Right cardiac atrium (tissue), 5 donors: ENCODE measurements around the gene HCN2. TPM values are rescaled to one million over a fixed set of nuclear protein-coding genes. Genes with fewer than 3 reads are reported as not detected.

ENCODE experiments used
- ATAC-seq, 2 donors: fragments of 200-7000 bp; cut with Tn5 transposase; one replicate each; pipeline versions ENCODE4 v1.8.0 to v1.9.1; 2020; ENCODE audit warnings: moderate library complexity in 2 of 2, mild to moderate bottlenecking in 1 of 2
- DNase-seq, 3 donors: peaks; one replicate each; pipeline ENCODE4 v3.0.0-alpha.2; 2020
- H3K27ac ChIP-seq: one replicate; pipeline ENCODE4 v1.5.1; 2013; ENCODE audit warnings: mild to moderate bottlenecking, low read length, control low read depth, moderate library complexity
- H3K27me3 ChIP-seq: one replicate; pipeline ENCODE4 v1.6.1; 2013; ENCODE audit not compliant: control insufficient read depth, insufficient read depth
- H3K4me1 ChIP-seq: one replicate; pipeline ENCODE4 v1.6.1; 2013; ENCODE audit warnings: low read length; ENCODE audit not compliant: control insufficient read depth, insufficient read depth
- H3K4me3 ChIP-seq: one replicate; pipeline ENCODE4 v1.5.1; 2013; ENCODE audit warnings: low read length, control low read depth
- H3K9me3 ChIP-seq: one replicate; pipeline ENCODE4 v1.6.1; 2013; ENCODE audit warnings: low read length; ENCODE audit not compliant: control insufficient read depth
- WGBS: extraction: QIAGEN DNeasy Blood & Tissue Kit; methylation state at CpG from one replicate; pipeline ENCODE4 v1.1.7; 2013; 5-methylcytosine and 5-hydroxymethylcytosine counted together
- intact Hi-C, 4 donors: fragments of 100-400 bp; cut with DNase I; formaldehyde crosslinking; loops; one replicate each; pipeline versions ENCODE4 v1.11.0 to v1.14.0; 2022 to 2023
- polyA plus RNA-seq: library from polyadenylated mRNA; stranded (reverse); fragments of 200-250 nt; gene quantifications from one replicate; pipeline ENCODE4 v1.2.3, GENCODE V29; 2013
- total RNA-seq, 4 donors: library from RNA; stranded (reverse); fragmentation: NEBNext Ultra II Directional; extraction: Animal tissue kit (Norgen Biotek cat#: 25700); gene quantifications; one replicate each; pipeline ENCODE4 v1.2.1, GENCODE V29; 2021
- donor health status: healthy with polysubstance abuse.
- donor health status: DM: no; HTN: yes; CAD: no.
- donor health status: DM: no; HTN: no; CAD: no.
- donor health status: DM: no; HTN: yes; CAD: no; lungs with severe emphysema.
- donor health status: DM: yes; HTN: yes; CAD: no.

Gene HCN2
- total and polyA plus RNA-seq, 5 donors = 15.8 to 24.7 (median 20.3) TPM

DNA sequence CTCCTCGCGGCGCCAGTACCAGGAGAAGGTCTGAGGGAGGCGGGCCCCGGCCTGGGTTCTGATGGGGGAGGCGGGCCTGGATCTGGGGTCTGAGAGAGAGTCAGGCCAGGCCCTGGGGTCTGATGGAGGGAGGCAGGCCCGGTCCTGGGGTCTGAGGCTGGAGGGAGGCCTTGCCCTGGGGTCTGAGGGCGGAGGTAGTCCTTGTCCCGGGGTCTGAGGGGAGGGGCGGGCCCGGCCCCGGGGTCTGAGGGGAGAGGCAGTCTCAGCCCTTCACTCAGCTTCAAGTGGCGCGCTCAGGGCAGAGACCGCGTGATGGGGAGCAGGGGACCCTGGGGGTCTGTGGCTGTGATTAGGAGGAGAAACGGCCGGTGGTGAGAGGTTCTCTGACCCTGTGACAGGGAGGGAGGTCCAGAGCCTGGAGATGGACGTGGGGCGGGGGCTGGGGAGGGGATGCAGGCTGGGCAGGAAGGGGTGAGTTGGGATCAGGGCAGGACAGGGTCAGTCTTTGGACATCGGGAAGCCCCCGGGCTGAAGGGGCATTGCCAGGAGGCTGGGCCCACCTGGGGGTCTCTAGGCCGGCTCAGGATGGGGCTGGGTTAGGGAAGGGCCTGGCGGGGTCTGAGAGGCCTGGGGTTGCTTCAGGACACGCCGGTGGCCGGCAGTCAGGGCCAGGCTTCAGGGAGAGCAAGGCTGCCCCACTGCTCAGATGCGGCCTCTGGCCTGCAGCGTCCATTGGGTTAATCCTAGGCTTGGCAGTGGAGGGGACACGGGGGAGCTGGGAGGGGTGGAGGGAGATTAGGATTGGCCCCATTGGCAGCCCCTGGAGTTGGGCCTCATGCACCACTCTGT lies 18.7 kb downstream of the HCN2 start:
- intact Hi-C loops = no loop called here
- 78% methylated on average over 30 of the region's 30 CpGs for WGBS
- Histone ChIP-seq H3K4me1 (no peaks in the 10 kb centered on the region), H3K4me3 (no peak overlapping the region), H3K27ac (no peak overlapping the region), H3K9me3 (no peaks in the 10 kb centered on the region), H3K27me3 (no peaks in the 10 kb centered on the region)
- peak; percentile 14 to 34 for ATAC-seq
- DNase-seq = no peak

DNA sequence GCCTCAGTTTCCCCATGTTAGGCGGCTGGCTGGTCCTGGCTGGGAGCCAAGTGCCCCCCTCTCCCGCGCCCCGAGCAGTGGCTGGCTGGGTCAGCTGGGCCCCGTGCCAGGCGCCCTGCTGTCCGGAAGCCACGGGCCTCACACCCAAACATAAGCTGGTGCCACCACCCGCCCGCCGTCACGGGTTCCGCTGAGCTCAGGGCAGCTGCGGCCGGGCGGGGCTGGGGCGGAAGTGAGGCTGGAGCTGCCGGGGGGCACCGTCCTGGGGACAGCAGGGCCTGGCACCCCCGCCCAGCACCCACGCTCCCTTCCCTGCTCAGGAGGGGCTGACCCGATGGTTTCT lies 19.3 kb downstream of the HCN2 start:
- 55% methylated on average over 22 of the region's 22 CpGs for WGBS
- peak; percentile 61 to 72 for ATAC-seq
- Histone ChIP-seq H3K27ac (no peak overlapping the region), H3K4me1 (no peaks in the 10 kb centered on the region), H3K4me3 (no peak overlapping the region), H3K27me3 (no peaks in the 10 kb centered on the region), H3K9me3 (no peaks in the 10 kb centered on the region)
- intact Hi-C loops = no loop called here
- peak; percentile 57 to 89 (median 87) for DNase-seq

DNA sequence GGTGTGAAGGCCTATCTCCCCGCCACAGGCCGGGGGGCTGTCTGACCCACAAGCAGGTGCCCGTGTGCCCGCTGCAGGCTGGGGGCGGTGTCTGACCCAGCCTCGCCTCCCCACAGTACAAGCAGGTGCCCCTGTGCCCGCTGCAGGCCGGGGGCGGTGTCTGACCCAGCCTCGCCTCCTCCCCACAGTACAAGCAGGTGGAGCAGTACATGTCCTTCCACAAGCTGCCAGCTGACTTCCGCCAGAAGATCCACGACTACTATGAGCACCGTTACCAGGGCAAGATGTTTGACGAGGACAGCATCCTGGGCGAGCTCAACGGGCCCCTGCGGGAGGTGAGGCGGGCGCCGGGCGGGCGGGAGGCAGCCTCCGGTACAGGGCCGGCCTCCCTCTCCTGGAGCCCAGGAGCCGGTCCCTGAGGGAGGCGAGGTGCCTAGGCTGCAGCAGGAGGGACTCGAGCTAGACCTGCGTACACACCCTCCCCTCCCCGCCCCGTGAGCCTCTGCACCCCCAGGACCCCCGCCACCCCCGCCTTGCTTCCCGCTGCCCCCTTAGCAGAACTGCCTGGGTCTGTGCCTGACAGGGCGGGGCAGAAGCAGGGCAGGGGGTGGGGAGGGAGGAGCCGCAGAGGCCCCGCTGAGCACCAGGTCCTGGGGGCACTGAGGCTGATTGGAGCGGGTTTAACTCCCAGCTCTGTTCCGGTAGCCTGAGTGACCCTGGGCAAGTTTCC lies 20.6 kb downstream of the HCN2 start:
- 59% methylated on average over 38 of the region's 38 CpGs for WGBS
- H3K27me3 ChIP-seq = no peaks in the 10 kb centered on the region
- peak in 1 of 2 donors; percentile 52 for ATAC-seq
- H3K4me1 ChIP-seq = no peaks in the 10 kb centered on the region
- H3K27ac ChIP-seq = no peak overlapping the region
- no peaks in the 10 kb centered on the region for H3K9me3 ChIP-seq
- intact Hi-C loops = no loop called here
- DNase-seq = no peak
- H3K4me3 ChIP-seq = no peak overlapping the region

DNA sequence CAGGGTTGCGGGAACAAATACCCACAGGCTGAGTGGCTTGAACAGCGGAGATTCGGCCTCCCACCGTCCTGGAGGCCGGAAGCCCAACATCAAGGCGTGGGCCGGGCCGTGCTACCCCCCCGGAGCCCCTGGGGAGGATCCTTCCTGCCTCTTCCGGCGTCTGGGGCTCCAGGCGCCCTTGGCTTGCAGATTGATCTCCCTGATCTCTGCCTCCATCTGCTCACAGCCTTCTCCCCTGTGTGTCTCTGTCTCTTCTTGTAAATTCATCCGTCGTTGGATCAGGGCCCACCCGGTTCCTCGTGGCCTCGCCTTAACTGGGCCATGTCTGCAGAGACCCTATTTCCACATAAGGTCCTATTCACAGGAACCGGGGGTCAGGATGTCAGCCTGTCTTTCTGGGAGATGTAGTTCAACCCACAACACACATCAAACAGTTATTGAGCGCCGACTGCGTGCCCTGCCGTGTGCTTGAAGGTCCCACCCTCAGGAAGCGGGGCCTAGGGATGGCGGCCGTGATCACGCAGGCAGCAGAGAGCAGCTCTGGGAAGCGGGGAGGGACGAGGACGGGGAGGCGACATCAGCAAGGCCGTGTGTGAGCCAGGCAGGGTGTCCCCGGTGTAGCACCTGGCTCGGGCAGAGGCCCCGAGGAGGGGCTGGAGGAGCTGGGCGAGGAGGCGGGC lies 21.3 kb downstream of the HCN2 start:
- Histone ChIP-seq H3K9me3 (no peaks in the 10 kb centered on the region), H3K4me3 (no peak overlapping the region), H3K27ac (no peak overlapping the region), H3K4me1 (no peaks in the 10 kb centered on the region), H3K27me3 (no peaks in the 10 kb centered on the region)
- intact Hi-C loops = no loop called here
- DNase-seq (peak; percentile 47 to 84 (median 82)), ATAC-seq (peak; percentile 29 to 47)
- WGBS = 35% methylated on average over 36 of the region's 36 CpGs

DNA sequence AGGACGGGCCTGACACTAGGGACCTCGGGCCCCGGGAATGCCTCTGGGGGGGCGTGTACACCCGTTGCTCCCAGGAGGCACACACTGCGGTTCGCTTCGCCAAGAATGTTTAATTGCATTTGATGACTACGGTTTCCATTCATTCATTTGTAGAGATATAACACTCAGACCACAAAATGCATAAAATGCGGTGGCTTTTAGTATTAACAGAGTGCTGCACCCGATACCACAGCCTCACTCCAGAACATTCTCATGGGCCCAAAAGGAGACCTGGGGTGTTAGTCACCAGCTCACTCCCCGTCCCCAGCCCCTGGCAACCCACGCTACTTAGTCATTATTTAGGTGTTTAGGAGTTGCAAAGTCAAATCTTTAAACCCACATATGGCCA lies 21.8 kb downstream of the HCN2 start:
- DNase-seq (no peak), ATAC-seq (no peak)
- Histone ChIP-seq H3K9me3 (no peaks in the 10 kb centered on the region), H3K27me3 (no peaks in the 10 kb centered on the region), H3K4me3 (no peak overlapping the region), H3K4me1 (no peaks in the 10 kb centered on the region), H3K27ac (no peak overlapping the region)
- intact Hi-C loops = no loop called here
- 55% methylated on average over 13 of the region's 13 CpGs for WGBS

DNA sequence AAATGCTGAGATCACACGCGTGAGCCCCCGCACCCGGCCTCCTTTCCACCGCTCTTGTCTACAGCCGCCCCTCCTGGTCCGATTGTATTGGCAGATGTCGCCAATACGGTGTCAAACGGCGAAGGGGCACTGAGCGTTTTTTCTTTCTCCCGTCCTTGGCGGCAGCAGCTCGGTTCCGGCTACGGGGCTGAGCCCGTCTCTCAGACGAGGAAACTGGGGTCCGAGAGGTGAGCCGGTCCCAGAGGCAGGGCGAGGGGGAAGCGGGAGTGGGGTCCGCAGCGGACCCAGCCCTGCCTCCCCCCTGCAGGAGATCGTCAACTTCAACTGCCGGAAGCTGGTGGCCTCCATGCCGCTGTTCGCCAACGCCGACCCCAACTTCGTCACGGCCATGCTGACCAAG lies 23.3 kb downstream of the HCN2 start:
- Histone ChIP-seq H3K9me3 (no peaks in the 10 kb centered on the region), H3K27ac (no peak overlapping the region), H3K4me3 (no peak overlapping the region), H3K27me3 (no peaks in the 10 kb centered on the region), H3K4me1 (no peaks in the 10 kb centered on the region)
- intact Hi-C loops = no loop called here
- no peak for ATAC-seq
- DNase-seq = no peak
- 85% methylated on average over 33 of the region's 33 CpGs for WGBS

DNA sequence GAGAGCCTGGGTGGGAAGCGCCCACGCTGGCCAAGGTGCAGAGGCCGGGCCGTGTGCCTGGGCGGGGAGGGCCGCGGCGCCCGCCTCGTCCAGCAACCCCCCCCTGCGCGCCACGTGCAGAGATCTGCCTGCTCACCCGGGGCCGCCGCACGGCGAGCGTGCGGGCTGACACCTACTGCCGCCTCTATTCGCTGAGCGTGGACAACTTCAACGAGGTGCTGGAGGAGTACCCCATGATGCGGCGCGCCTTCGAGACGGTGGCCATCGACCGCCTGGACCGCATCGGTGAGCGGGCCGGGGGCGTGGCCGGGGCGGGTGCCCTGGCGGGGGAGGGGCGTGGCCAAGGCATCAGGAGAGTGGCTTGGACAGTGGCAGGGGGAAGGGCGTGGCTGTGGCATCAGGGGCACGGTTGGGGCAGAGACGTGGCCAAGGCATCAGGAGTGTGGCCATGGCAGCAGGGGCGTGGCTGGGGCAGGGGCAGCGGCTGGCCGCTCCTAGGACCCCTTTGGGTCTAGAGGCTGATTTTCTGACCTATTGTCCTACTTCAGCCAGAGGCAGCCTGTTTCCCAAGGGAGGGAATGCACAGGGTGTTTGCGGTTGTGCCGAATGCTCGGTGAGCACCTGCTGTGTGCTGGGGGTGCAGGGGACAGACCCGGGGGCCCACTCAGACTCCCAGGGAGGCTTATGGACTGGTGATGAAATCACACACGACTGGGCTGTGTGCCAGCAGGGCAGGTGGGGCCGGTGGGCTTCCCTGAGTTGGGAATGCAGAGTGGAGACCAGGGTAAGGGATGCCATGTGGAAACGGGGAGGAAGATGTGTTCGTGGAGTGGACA lies 24.3 kb downstream of the HCN2 start:
- Histone ChIP-seq H3K4me3 (no peak overlapping the region), H3K4me1 (no peaks in the 10 kb centered on the region), H3K27ac (no peak overlapping the region), H3K9me3 (no peaks in the 10 kb centered on the region), H3K27me3 (no peaks in the 10 kb centered on the region)
- DNase-seq = no peak
- 85% methylated on average over 54 of the region's 54 CpGs for WGBS
- no peak for ATAC-seq
- intact Hi-C loops = no loop called here

DNA sequence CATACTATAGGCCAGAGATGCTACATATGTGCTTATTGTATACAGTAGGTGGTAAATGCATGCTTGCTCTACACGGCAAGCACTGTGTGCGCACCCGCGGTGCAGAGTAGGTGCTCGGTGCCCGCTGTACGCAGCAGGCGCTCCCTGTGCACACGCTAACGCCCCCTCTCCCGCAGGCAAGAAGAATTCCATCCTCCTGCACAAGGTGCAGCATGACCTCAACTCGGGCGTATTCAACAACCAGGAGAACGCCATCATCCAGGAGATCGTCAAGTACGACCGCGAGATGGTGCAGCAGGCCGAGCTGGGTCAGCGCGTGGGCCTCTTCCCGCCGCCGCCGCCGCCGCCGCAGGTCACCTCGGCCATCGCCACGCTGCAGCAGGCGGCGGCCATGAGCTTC lies 25.9 kb downstream of the HCN2 start:
- no peaks in the 10 kb centered on the region for H3K4me1 ChIP-seq
- no peaks in the 10 kb centered on the region for H3K9me3 ChIP-seq
- 27% methylated on average over 33 of the region's 33 CpGs for WGBS
- no peaks in the 10 kb centered on the region for H3K27me3 ChIP-seq
- no peak overlapping the region for H3K4me3 ChIP-seq
- intact Hi-C loops = no loop called here
- no peak overlapping the region for H3K27ac ChIP-seq
- no peak for ATAC-seq
- no peak for DNase-seq

DNA sequence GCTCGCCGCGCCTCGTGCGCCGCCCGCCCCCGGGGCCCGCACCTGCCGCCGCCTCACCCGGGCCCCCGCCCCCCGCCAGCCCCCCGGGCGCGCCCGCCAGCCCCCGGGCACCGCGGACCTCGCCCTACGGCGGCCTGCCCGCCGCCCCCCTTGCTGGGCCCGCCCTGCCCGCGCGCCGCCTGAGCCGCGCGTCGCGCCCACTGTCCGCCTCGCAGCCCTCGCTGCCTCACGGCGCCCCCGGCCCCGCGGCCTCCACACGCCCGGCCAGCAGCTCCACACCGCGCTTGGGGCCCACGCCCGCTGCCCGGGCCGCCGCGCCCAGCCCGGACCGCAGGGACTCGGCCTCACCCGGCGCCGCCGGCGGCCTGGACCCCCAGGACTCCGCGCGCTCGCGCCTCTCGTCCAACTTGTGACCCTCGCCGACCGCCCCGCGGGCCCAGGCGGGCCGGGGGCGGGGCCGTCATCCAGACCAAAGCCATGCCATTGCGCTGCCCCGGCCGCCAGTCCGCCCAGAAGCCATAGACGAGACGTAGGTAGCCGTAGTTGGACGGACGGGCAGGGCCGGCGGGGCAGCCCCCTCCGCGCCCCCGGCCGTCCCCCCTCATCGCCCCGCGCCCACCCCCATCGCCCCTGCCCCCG lies 26.5 kb downstream of the HCN2 start:
- 13% methylated on average over 82 of the region's 97 CpGs for WGBS
- Histone ChIP-seq H3K4me3 (no peak overlapping the region), H3K4me1 (no peaks in the 10 kb centered on the region), H3K27me3 (no peaks in the 10 kb centered on the region), H3K27ac (no peak overlapping the region), H3K9me3 (no peaks in the 10 kb centered on the region)
- ATAC-seq (no peak), DNase-seq (no peak)
- intact Hi-C loops = no loop called here

DNA sequence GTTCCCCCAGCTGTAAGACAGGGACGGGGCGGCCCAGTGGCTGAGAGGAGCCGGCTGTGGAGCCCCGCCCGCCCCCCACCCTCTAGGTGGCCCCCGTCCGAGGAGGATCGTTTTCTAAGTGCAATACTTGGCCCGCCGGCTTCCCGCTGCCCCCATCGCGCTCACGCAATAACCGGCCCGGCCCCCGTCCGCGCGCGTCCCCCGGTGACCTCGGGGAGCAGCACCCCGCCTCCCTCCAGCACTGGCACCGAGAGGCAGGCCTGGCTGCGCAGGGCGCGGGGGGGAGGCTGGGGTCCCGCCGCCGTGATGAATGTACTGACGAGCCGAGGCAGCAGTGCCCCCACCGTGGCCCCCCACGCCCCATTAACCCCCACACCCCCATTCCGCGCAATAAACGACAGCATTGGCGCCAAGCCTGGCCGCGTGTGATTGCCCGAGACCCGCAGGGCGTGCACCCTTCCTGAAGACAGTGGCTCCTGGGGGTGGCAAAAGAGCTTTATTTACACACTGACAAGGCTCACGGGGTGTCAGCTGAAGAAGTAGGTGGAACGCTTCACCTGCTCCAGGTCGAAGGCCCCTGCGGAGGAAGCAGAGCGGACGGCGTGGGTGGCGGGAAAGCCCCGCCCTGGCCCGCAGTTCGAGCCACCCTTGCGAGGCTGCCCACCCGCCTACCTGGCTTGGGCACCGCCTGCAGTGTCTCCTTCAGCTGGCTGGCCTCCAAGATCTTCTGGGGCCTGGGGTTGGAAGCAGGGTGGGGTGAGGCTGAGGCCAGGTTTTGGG lies 27.3 kb downstream of the HCN2 start:
- 88% methylated on average over 58 of the region's 58 CpGs for WGBS
- DNase-seq = peak in 1 of 3 donors; percentile 55
- Histone ChIP-seq H3K27me3 (no peaks in the 10 kb centered on the region), H3K27ac (no peak overlapping the region), H3K9me3 (no peaks in the 10 kb centered on the region), H3K4me1 (no peaks in the 10 kb centered on the region), H3K4me3 (no peak overlapping the region)
- no peak for ATAC-seq
- intact Hi-C loops = no loop called here
